GM18873 (cell line): ENCODE measurements around the gene SRRT.
A peak's percentile ranks its signal among the peaks of the same experiment; 100 is the strongest.

Source experiments
- ATAC-seq: cut with Tn5 transposase; IDR thresholded peaks from one replicate; pipeline ENCODE4 v1.9.1; 2021; ENCODE audit warnings: mild to moderate bottlenecking, moderate library complexity, moderate number of reproducible peaks; ENCODE audit not compliant: unreplicated experiment, low FRiP score

Gene SRRT

GRCh38 chr7:100880645-100881044 is 5.7 kb downstream of the SRRT start:
- ATAC-seq, result no peak

- no peak for ATAC-seq
These were observed 6.2 kb downstream of the SRRT start for GRCh38 chr7:100881136-100881535.

GRCh38 chr7:100882201-100882600 is 7.3 kb downstream of the SRRT start:
- ATAC-seq, result no peak

GRCh38 chr7:100882785-100883526 is 8.1 kb downstream of the SRRT start:
- no peak for ATAC-seq

GRCh38 chr7:100884736-100885439 is 10.0 kb downstream of the SRRT start:
- no peak for ATAC-seq

GRCh38 chr7:100885440-100886141 is 10.7 kb downstream of the SRRT start:
- no peak for ATAC-seq

GRCh38 chr7:100886142-100886935 is 11.4 kb downstream of the SRRT start:
- no peak for ATAC-seq

GRCh38 chr7:100886936-100887515 is 12.1 kb downstream of the SRRT start:
- no peak for ATAC-seq

- ATAC-seq, result no peak
These were observed 12.8 kb downstream of the SRRT start for GRCh38 chr7:100887516-100888290.

GRCh38 chr7:100888291-100888987 is 13.5 kb downstream of the SRRT start:
- ATAC-seq, result no peak

- ATAC-seq, result peak; percentile 10
These were observed 14.3 kb downstream of the SRRT start, which contains the start of gene UFSP1 for GRCh38 chr7:100888988-100889750. UFSP1 (minus strand) TSS chr7:100889715; CDS start chr7:100889271, 444 bp downstream.

GRCh38 chr7:100890653-100891567 is 16.0 kb downstream of the SRRT start:
- ATAC-seq, result no peak

- no peak for ATAC-seq
These were observed 16.8 kb downstream of the SRRT start for GRCh38 chr7:100891568-100892247.

- ATAC-seq, result no peak
These were observed 17.7 kb downstream of the SRRT start for GRCh38 chr7:100892364-100893317.

GRCh38 chr7:100893318-100893895 is 18.5 kb downstream of the SRRT start:
- ATAC-seq, result no peak
